NCI-H146 treated with DMSO at 0.1 percent for 48 hours (cell line): ENCODE data around the gene ABCB10.
"Not testable (repeated sequence)": the region's sequence is repeated elsewhere in the genome, so short reads cannot be mapped to it uniquely, and the experiment has no call there.

ENCODE experiments used
- DNase-seq: peaks from one replicate; lab custom pipeline; 2025; ENCODE audit not compliant: unreplicated experiment; lab: John Stamatoyannopoulos, UW

The ABCB10 gene

GRCh38 chr1:229479660-229480399 is 78.7 kb downstream of the ABCB10 start:
- no peak for DNase-seq

GRCh38 chr1:229478852-229479251 is 79.7 kb downstream of the ABCB10 start:
- DNase-seq: no peak

- not testable (repeated sequence) for DNase-seq
Measured at GRCh38 chr1:229475859-229476258, 82.6 kb downstream of the ABCB10 start.

GRCh38 chr1:229474509-229474908 is 84.0 kb downstream of the ABCB10 start:
- DNase-seq: no peak

GRCh38 chr1:229471175-229471574 is 87.3 kb downstream of the ABCB10 start:
- DNase-seq: no peak

GRCh38 chr1:229470406-229471043 is 88.0 kb downstream of the ABCB10 start:
- peak; percentile 53 for DNase-seq

GRCh38 chr1:229466887-229467286 is 91.6 kb downstream of the ABCB10 start:
- no peak for DNase-seq
